ENCODE data around the gene RAB7B.
"Not testable (repeated sequence)": the region's sequence is repeated elsewhere in the genome, so short reads cannot be mapped to it uniquely, and the experiment has no call there.

Gene RAB7B

DNA sequence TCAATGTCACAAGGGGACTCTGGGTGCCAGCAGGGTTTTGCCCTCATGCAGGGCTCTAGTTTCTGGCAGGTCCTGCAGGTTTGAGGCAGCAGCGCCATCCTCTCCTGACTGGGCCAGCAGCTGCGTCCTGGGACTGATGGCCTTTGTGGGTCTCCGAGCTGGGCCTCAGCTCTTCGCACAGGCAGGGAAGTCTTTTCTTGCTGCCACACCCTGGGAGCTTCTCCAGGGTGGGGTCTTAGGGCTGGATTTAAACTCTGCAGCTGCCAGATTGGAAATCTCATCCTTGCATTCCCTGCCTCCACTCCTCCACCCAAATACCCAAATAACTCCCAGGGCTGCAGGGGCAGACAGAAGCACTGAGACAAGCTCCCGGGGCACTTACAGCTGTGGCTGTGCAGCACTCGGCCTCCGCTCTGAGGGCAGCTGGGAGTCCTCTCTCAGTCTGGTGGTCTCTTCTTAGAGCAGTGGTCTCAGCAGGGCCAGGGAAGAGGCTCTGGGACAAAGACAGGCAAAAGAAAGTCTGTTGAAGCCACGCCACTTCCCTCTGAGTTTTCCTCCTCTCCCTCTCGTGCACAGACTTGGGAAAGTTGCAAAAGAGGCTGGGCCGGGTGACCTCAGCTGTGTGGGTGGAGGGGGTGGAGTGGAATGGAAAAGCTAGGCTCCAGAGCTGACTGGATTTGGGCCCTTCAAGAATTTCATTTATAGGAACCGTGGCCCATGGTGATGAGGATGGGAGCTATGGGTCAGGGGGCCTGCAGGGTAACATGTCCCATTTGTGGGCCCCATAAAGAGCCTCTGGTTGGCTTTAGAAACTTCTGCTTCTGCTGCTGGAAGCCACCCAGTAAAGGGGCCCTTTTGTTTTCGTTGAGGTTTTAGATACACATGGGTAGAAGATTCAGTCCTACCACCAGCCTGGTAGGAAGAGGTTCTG, at the start of gene RAB7B:
TSS of gene RAB7B (minus strand) at position 525 of the 931 bp plus-strand sequence. CDS start 9,260 bp downstream, outside the sequence.
- in situ Hi-C loops (cut with MboI; ENCODE audit: low sequenced_read_pairs), result no loop called here

GRCh38 chr1:206052231-206052865, 49.2 kb upstream of the RAB7B start:
- in situ Hi-C loops (cut with MboI; ENCODE audit: low sequenced_read_pairs), result not testable (repeated sequence)

GRCh38 chr1:206050655-206051235, 47.5 kb upstream of the RAB7B start:
- in situ Hi-C loops (cut with MboI; ENCODE audit: low sequenced_read_pairs), result no loop called here

GRCh38 chr1:206049919-206050600, 46.9 kb upstream of the RAB7B start:
- in situ Hi-C loops (cut with MboI; ENCODE audit: low sequenced_read_pairs), result no loop called here

DNA sequence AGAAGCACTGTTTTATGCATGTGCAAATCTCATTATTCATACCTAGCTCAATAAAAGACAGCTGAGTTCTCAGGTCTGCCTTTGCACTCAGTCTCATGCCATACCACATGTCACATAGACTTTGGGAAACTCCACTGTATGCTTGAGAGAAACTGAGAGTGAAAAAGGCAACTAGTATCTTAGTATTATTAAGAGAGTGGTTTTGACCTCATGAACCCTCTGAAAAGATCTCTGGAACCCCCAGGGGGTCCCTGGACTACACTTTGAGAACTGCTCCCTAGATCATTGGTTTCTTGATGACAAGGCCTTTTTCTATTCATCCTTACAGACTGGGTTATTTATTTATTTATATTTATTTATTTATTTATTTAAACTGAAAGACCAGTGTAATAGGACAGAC, 46.1 kb upstream of the RAB7B start:
- in situ Hi-C loops (cut with MboI; ENCODE audit: low sequenced_read_pairs), result no loop called here

- in situ Hi-C loops (cut with MboI; ENCODE audit: low sequenced_read_pairs), result no loop called here
Observed at GRCh38 chr1:206048582-206048981, 45.4 kb upstream of the RAB7B start.

GRCh38 chr1:206047271-206047670, 44.1 kb upstream of the RAB7B start:
- in situ Hi-C loops (cut with MboI; ENCODE audit: low sequenced_read_pairs), result no loop called here

DNA sequence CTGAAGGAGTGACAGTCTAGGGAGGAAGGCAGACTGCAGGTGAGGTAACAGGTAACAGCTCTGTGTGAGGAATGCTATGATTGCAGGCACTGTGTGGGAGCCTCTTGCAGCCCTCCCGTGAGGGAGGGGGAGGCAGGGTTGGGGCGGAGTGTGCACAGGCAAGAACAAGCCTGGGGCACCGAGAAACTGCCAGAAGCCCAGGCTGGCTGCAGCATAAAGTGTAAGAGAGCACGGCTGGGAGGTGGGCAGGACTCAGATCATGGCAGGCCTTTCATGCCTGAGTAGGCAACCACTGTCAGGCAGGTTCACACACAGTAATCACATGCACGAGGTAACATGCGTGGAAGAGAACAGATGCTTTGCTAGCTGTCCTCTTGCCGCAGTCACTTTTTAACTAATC, 38.4 kb upstream of the RAB7B start:
- in situ Hi-C loops (cut with MboI; ENCODE audit: low sequenced_read_pairs), result no loop called here

GRCh38 chr1:206040328-206040727, 37.1 kb upstream of the RAB7B start:
- in situ Hi-C loops (cut with MboI; ENCODE audit: low sequenced_read_pairs), result no loop called here

DNA sequence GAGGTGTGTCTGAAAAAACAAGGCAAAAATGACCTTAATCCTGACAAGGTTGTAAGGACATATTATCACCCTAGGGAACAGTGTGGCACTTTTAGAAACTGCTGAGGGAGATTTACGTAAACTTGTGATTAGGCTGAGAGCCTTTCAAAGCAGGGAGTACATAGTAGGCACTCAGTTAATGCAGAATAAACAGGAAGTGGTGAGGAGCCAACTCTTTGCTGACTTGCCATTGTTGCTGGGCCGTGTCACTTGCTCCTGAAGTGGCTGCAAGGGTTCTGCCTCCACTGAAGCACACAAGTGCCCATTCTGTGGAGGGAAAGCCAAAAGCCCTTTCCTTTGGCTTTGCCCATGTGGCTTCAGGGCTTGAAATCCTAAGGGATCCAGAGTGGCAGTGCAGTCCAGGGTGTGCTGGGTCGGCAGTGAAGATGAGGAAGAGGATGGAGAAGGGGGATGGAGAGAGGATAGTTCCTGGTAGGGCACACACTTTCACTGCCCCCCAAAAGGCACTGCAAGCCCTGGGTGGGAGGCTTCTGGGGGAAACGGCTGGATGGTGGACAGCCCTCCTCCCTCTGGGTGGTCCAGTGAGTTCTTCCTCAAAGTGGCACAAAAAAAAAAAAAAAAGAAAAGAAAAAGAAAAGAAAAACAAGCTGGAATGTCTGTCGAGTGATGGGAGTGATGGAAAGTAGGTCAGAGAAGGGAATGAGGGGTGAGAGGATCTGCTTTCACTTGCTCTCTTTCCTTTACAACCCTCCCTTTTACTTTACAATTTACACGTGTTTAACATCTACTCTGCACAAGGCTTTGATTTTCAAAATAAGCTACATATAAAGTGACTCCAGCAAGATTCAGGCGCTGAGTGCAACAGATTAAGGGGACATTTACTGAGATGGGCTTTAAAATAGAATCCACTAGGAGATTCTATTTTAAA, 36.1 kb upstream of the RAB7B start:
- in situ Hi-C loops (cut with MboI; ENCODE audit: low sequenced_read_pairs), result no loop called here

- in situ Hi-C loops (cut with MboI; ENCODE audit: low sequenced_read_pairs), result no loop called here
Observed at GRCh38 chr1:206037581-206037980, 34.4 kb upstream of the RAB7B start.

- in situ Hi-C loops (cut with MboI; ENCODE audit: low sequenced_read_pairs), result no loop called here
Observed at GRCh38 chr1:206036663-206037455, 33.7 kb upstream of the RAB7B start.

GRCh38 chr1:206035027-206035426, 31.8 kb upstream of the RAB7B start:
- in situ Hi-C loops (cut with MboI; ENCODE audit: low sequenced_read_pairs), result no loop called here

- in situ Hi-C loops (cut with MboI; ENCODE audit: low sequenced_read_pairs), result no loop called here
Observed at GRCh38 chr1:206032380-206033140, 29.4 kb upstream of the RAB7B start.

GRCh38 chr1:206030714-206031113, 27.5 kb upstream of the RAB7B start:
- in situ Hi-C loops (cut with MboI; ENCODE audit: low sequenced_read_pairs), result no loop called here

GRCh38 chr1:206030191-206030590, 27.0 kb upstream of the RAB7B start:
- in situ Hi-C loops (cut with MboI; ENCODE audit: low sequenced_read_pairs), result no loop called here

GRCh38 chr1:206029484-206029883, 26.3 kb upstream of the RAB7B start:
- in situ Hi-C loops (cut with MboI; ENCODE audit: low sequenced_read_pairs), result loop anchor here (5.0 kb wide), 1 partner anchor 73 kb away; no protein-coding TSS in a partner anchor

GRCh38 chr1:206025283-206025820, 22.2 kb upstream of the RAB7B start:
- in situ Hi-C loops (cut with MboI; ENCODE audit: low sequenced_read_pairs), result loop anchor here (5.0 kb wide), 1 partner anchor 77 kb away; no protein-coding TSS in a partner anchor

Data from HL-60/S4 (cell line).